ENCODE measurements around the gene CSF3R. TPM values are rescaled to one million over a fixed set of nuclear protein-coding genes. Genes with fewer than 3 reads are reported as not detected.

Gene CSF3R
- total RNA-seq, 1 experiment from 2014 or later: 0.26 TPM

DNA sequence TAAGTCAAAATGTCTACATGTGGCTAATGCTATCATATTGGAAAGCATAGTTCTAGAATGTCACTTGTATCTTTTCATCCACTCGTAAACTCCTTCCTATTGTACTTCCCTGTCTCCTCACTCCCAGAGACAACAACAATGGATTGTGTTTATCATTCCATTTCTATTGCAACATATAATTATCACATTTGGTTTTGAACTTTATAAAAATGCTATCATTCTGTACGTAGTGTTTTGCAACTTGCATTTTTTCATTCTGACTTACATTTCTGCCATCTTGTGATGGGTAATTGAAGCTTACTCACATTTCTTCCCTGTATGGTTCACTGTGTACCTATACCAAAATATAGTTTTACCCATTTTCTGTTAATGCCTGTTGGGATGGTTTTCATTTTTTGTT is 14.5 kb upstream of the CSF3R start:
- Mint-ChIP-seq H3K36me3 (no peaks in the 10 kb centered on the region), H3K4me3 (no peak overlapping the region), H3K9me3 (no peaks in the 10 kb centered on the region), H3K27ac (no peak overlapping the region), H3K27me3 (ENCODE audit: low read depth) (peaks cover 15% of the 10 kb centered on the region), H3K4me1 (no peaks in the 10 kb centered on the region)
- no peak for TF ChIP-seq ZSCAN18 (CRISPR knock-in tag; IDR thresholded peaks at IDR 0.05)
- TF ChIP-seq ESRRA (CRISPR knock-in tag; IDR thresholded peaks at IDR 0.05; ENCODE audit: borderline replicate concordance): no peak
- no peak for TF ChIP-seq CDX4 (CRISPR knock-in tag; IDR thresholded peaks at IDR 0.05; ENCODE audit: borderline replicate concordance)
- no peak for TF ChIP-seq NR3C1 (CRISPR knock-in tag; conservative IDR thresholded peaks at IDR 0.05; ENCODE audit: low read depth)
- no peak for TF ChIP-seq ZNF423 (CRISPR knock-in tag; IDR thresholded peaks at IDR 0.05)
- TF ChIP-seq AR (CRISPR knock-in tag; IDR thresholded peaks at IDR 0.05): no peak
- TF ChIP-seq, protein P1, sequence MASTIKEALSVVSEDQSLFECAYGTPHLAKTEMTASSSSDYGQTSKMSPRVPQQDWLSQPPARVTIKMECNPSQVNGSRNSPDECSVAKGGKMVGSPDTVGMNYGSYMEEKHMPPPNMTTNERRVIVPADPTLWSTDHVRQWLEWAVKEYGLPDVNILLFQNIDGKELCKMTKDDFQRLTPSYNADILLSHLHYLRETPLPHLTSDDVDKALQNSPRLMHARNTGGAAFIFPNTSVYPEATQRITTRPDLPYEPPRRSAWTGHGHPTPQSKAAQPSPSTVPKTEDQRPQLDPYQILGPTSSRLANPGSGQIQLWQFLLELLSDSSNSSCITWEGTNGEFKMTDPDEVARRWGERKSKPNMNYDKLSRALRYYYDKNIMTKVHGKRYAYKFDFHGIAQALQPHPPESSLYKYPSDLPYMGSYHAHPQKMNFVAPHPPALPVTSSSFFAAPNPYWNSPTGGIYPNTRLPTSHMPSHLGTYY (CRISPR knock-in tag; IDR thresholded peaks at IDR 0.05): no peak
- TF ChIP-seq E2F4 (CRISPR knock-in tag; IDR thresholded peaks at IDR 0.05; ENCODE audit: borderline replicate concordance, low read depth): no peak
- TF ChIP-seq E2F1 (CRISPR knock-in tag; IDR thresholded peaks at IDR 0.05): no peak
- no peak for TF ChIP-seq SMAD4 (CRISPR knock-in tag; IDR thresholded peaks at IDR 0.05)
- no peak for TF ChIP-seq MXD4 (CRISPR knock-in tag; IDR thresholded peaks at IDR 0.05; ENCODE audit: borderline replicate concordance)
- no peak for TF ChIP-seq GTF2I (CRISPR knock-in tag; conservative IDR thresholded peaks at IDR 0.05)
- no peak for TF ChIP-seq MYBL2 (CRISPR knock-in tag; IDR thresholded peaks at IDR 0.05)
- TF ChIP-seq USF1 (CRISPR knock-in tag; IDR thresholded peaks at IDR 0.05): no peak
- ChIA-PET CTCF (interaction anchor here (1.1 kb wide), 1 partner anchor 19 kb away, joined by 7 read pairs; no protein-coding TSS in a partner anchor), POLR2A (no interaction called here)
- DNase-seq (ENCODE audit: low spot score) (no peak), ATAC-seq (no peak)

GRCh38 chr1:36494971-36495370 is 12.3 kb upstream of the CSF3R start:
- ATAC-seq: no peak
- DNase-seq (ENCODE audit: low spot score): no peak
- ChIA-PET POLR2A (no interaction called here), CTCF (no interaction called here)
- no peak overlapping the region for H3K27ac Mint-ChIP-seq
- no peak overlapping the region for H3K4me3 Mint-ChIP-seq
- no peaks in the 10 kb centered on the region for H3K36me3 Mint-ChIP-seq
- H3K4me1 Mint-ChIP-seq: no peaks in the 10 kb centered on the region
- no peaks in the 10 kb centered on the region for H3K9me3 Mint-ChIP-seq
- H3K27me3 Mint-ChIP-seq (ENCODE audit: low read depth): peaks cover 24% of the 10 kb centered on the region
- TF ChIP-seq ARID4B (CRISPR knock-in tag; IDR thresholded peaks at IDR 0.05; ENCODE audit: borderline replicate concordance) (no peak), SMAD4 (CRISPR knock-in tag; IDR thresholded peaks at IDR 0.05) (no peak), MYBL2 (CRISPR knock-in tag; IDR thresholded peaks at IDR 0.05) (no peak), GRHL2 (CRISPR knock-in tag; IDR thresholded peaks at IDR 0.05; ENCODE audit: insufficient replicate concordance, severe bottlenecking) (no peak), NFE2L1 (CRISPR knock-in tag; IDR thresholded peaks at IDR 0.05) (no peak), ZNF317 (CRISPR knock-in tag; IDR thresholded peaks at IDR 0.05; ENCODE audit: borderline replicate concordance, low read depth) (no peak), TP53 (CRISPR knock-in tag; IDR thresholded peaks at IDR 0.05) (no peak), PRRX2 (CRISPR knock-in tag; IDR thresholded peaks at IDR 0.05) (no peak)
- TF ChIP-seq, protein P2, sequence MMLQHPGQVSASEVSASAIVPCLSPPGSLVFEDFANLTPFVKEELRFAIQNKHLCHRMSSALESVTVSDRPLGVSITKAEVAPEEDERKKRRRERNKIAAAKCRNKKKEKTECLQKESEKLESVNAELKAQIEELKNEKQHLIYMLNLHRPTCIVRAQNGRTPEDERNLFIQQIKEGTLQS (CRISPR knock-in tag; conservative IDR thresholded peaks at IDR 0.05): no peak
